Neuronal stem cell (in vitro differentiated cells): ENCODE data around the gene BIVM.

ENCODE experiments used
- DNase-seq: peaks from one replicate; pipeline ENCODE4 v3.0.0-alpha.2; 2013; ENCODE audit warnings: low spot score
- H2AFZ ChIP-seq: one replicate; pipeline ENCODE4 v1.6.1; 2013; ENCODE audit warnings: mild to moderate bottlenecking, low read length, inconsistent platforms
- H2AK5ac ChIP-seq: 2 replicates; pipeline ENCODE4 v1.6.1; 2013; ENCODE audit warnings: low read depth, mild to moderate bottlenecking, inconsistent platforms, low read length, moderate library complexity, mixed read lengths
- H2BK120ac ChIP-seq: 2 replicates; pipeline ENCODE4 v1.6.1; 2013; ENCODE audit warnings: low read depth, mild to moderate bottlenecking, inconsistent platforms, low read length, moderate library complexity, mixed read lengths
- H2BK12ac ChIP-seq: one replicate; pipeline ENCODE4 v1.6.1; 2013; ENCODE audit warnings: low read length, inconsistent platforms
- H2BK15ac ChIP-seq: 2 replicates; pipeline ENCODE4 v1.6.1; 2013; ENCODE audit warnings: mild to moderate bottlenecking, low read length, inconsistent platforms, mixed read lengths
- H2BK5ac ChIP-seq: one replicate; pipeline ENCODE4 v1.6.1; 2013; ENCODE audit warnings: inconsistent platforms, mild to moderate bottlenecking, low read length, moderate library complexity
- H3K14ac ChIP-seq: one replicate; pipeline ENCODE4 v1.6.1; 2013; ENCODE audit warnings: low read length, inconsistent platforms
- H3K18ac ChIP-seq: 2 replicates; pipeline ENCODE4 v1.6.1; 2013; ENCODE audit warnings: low read length, inconsistent platforms
- H3K23ac ChIP-seq: 2 replicates; pipeline ENCODE4 v1.6.1; 2013; ENCODE audit warnings: low read depth, mild to moderate bottlenecking, mixed read lengths, low read length, inconsistent platforms; ENCODE audit not compliant: poor library complexity
- H3K27ac ChIP-seq: replicated peaks from 3 replicates; pipeline ENCODE4 v1.5.1; 2013; ENCODE audit warnings: low read length, inconsistent platforms
- H3K27me3 ChIP-seq, 3 experiments: 2 replicates each; pipeline ENCODE4 v1.6.1; 2013; ENCODE audit warnings: low read length in 3 of 3, mild to moderate bottlenecking in 2 of 3, inconsistent platforms in 1 of 3, low read depth in 1 of 3, mixed read lengths in 1 of 3, moderate library complexity in 1 of 3; ENCODE audit not compliant: control insufficient read depth in 3 of 3, insufficient read depth in 3 of 3
- H3K36me3 ChIP-seq, 2 donors: replicated peaks in 1 of 2; 2 replicates each; pipeline ENCODE4 v1.6.1; 2013; ENCODE audit warnings: low read length in 2 of 2; ENCODE audit not compliant: control insufficient read depth in 2 of 2, insufficient read depth in 2 of 2
- H3K4ac ChIP-seq: 2 replicates; pipeline ENCODE4 v1.6.1; 2013; ENCODE audit warnings: inconsistent platforms, mild to moderate bottlenecking, low read length, moderate library complexity
- H3K4me1 ChIP-seq, 2 donors: 1 replicate in 1 of 2; 2 replicates in 1 of 2; pipeline ENCODE4 v1.6.1; 2013; ENCODE audit warnings: low read length in 2 of 2, low read depth in 1 of 2; ENCODE audit not compliant: control insufficient read depth in 2 of 2, insufficient read depth in 1 of 2
- H3K4me2 ChIP-seq: one replicate; pipeline ENCODE4 v1.6.1; 2013; ENCODE audit warnings: mild to moderate bottlenecking, low read length, inconsistent platforms; ENCODE audit not compliant: insufficient read depth, poor library complexity, severe bottlenecking
- H3K4me3 ChIP-seq, 2 donors: 2 replicates each; pipeline ENCODE4 v1.5.1; 2013; ENCODE audit warnings: low read length in 2 of 2, mild to moderate bottlenecking in 2 of 2, inconsistent platforms in 1 of 2, moderate library complexity in 1 of 2
- H3K79me1 ChIP-seq: one replicate; pipeline ENCODE4 v1.6.1; 2013; ENCODE audit warnings: low read depth, mild to moderate bottlenecking, inconsistent platforms, low read length, moderate library complexity
- H3K9ac ChIP-seq: one replicate; pipeline ENCODE4 v1.6.1; 2013; ENCODE audit warnings: mild to moderate bottlenecking, low read depth, low read length, inconsistent platforms; ENCODE audit not compliant: poor library complexity
- H3K9me3 ChIP-seq, 2 donors: replicated peaks in 1 of 2; 2 replicates each; pipeline versions ENCODE3 to v1.6.1; 2013; ENCODE audit warnings: low read length in 2 of 2, mild to moderate bottlenecking in 2 of 2, inconsistent platforms in 1 of 2, low read depth in 1 of 2, mixed read lengths in 1 of 2, moderate library complexity in 1 of 2; ENCODE audit not compliant: control insufficient read depth in 2 of 2, insufficient read depth in 1 of 2
- H4K8ac ChIP-seq: one replicate; pipeline ENCODE4 v1.6.1; 2013; ENCODE audit warnings: low read depth, mild to moderate bottlenecking, inconsistent platforms, low read length, moderate library complexity
- H4K91ac ChIP-seq: one replicate; pipeline ENCODE4 v1.6.1; 2013; ENCODE audit warnings: low read length, low read depth, mild to moderate bottlenecking, inconsistent platforms; ENCODE audit not compliant: poor library complexity
- WGBS, 2 donors: extraction: QIAGEN DNeasy Blood & Tissue Kit; methylation state at CpG; one replicate each; pipeline ENCODE4 v1.1.7; 2013; ENCODE audit warnings: missing lambda C conversion rate in 2 of 2, mixed read lengths in 1 of 2; ENCODE audit not compliant: insufficient read length in 2 of 2, insufficient replicate concordance in 1 of 2; ENCODE audit errors: extremely low coverage in 2 of 2; 5-methylcytosine and 5-hydroxymethylcytosine counted together

BIVM gene

DNA sequence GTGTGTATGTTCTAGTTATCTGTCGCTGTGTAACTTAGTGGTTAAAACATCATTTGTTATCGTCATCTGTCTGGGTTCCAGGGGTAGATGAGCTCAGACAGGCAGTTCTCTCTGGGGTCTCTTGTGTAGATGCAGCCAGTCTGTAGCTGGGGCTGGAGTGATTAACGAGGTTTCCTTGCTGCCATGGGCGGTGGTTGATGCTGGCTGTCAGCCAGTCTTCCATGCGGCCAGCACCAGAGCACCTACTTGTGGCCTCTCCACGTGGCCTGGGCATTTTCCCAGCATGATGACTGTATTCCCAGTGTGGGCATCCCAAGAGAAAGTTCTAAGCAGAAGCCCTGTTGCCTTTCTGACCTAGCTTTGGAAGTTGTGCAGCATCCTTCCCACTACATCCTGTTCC lies 57.6 kb downstream of the BIVM start:
- Histone ChIP-seq H4K91ac (no peak overlapping the region), H2BK120ac (no peak overlapping the region), H3K79me1 (no peaks in the 10 kb centered on the region), H3K18ac (no peak overlapping the region), H3K4me3 (no peak overlapping the region), H2BK5ac (no peak overlapping the region), H3K9ac (no peak overlapping the region), H4K8ac (no peak overlapping the region), H3K27me3 (no peaks in the 10 kb centered on the region), H3K27ac (no peak overlapping the region), H3K23ac (no peak overlapping the region), H3K4me2 (no peak overlapping the region), H3K36me3 (peaks cover 10 to 87% of the 10 kb centered on the region in 2 donors), H3K4me1 (no peaks in the 10 kb centered on the region), H2BK15ac (no peak overlapping the region), H2AK5ac (no peak overlapping the region), H3K14ac (no peak overlapping the region), H3K4ac (no peak overlapping the region), H2AFZ (no peak overlapping the region), H3K9me3 (no peaks in the 10 kb centered on the region), H2BK12ac (no peak overlapping the region)
- no peak for DNase-seq
- no CpG with 5 or more reads among the region's 6 CpGs for WGBS, 2 donors

- no peak overlapping the region for H3K14ac ChIP-seq
- H2BK15ac ChIP-seq, result no peak overlapping the region
- H2BK5ac ChIP-seq, result no peak overlapping the region
- H3K9ac ChIP-seq, result no peak overlapping the region
- no peaks in the 10 kb centered on the region for H3K79me1 ChIP-seq
- H2BK12ac ChIP-seq, result no peak overlapping the region
- H4K91ac ChIP-seq, result no peak overlapping the region
- H3K23ac ChIP-seq, result no peak overlapping the region
- H3K27me3 ChIP-seq, result no peaks in the 10 kb centered on the region
- peaks cover 2 to 14% of the 10 kb centered on the region in 2 donors for H3K9me3 ChIP-seq
- WGBS, 2 donors, result no CpG with 5 or more reads among the region's 13 CpGs
- DNase-seq, result no peak
- H2BK120ac ChIP-seq, result no peak overlapping the region
- no peak overlapping the region for H4K8ac ChIP-seq
- no peak overlapping the region for H3K4me2 ChIP-seq
- no peak overlapping the region for H3K27ac ChIP-seq
- peaks cover 28 to 98% of the 10 kb centered on the region in 2 donors for H3K36me3 ChIP-seq
- H3K4me1 ChIP-seq, result no peaks in the 10 kb centered on the region
- no peak overlapping the region for H3K4me3 ChIP-seq
- no peak overlapping the region for H2AFZ ChIP-seq
- no peak overlapping the region for H3K18ac ChIP-seq
- no peak overlapping the region for H3K4ac ChIP-seq
- no peak overlapping the region for H2AK5ac ChIP-seq
Measured at GRCh38 chr13:102862624-102863210, 63.8 kb downstream of the BIVM start.

DNA sequence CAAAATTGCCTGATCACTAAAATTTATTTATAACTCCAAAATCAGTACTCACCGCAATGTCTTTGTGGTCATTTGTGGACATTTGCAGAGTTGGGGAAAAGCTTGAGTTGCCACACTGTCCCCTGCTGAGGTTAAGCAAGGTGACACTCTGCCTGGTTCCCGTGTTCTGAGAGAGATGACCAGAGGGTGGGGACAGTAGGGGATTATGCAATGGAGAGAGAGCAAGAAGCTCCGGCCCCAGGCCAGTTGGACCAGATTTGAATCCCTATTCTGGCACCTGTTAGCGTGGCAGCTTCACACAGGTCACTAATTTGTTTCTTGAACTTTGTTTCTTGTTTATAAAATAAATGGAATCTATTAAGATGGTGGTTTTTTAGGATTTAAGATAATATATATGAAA lies 64.7 kb downstream of the BIVM start:
- Histone ChIP-seq H2BK5ac (no peak overlapping the region), H2BK12ac (no peak overlapping the region), H3K36me3 (peaks cover 32 to 97% of the 10 kb centered on the region in 2 donors), H3K4me1 (no peaks in the 10 kb centered on the region), H3K27me3 (no peaks in the 10 kb centered on the region), H2BK120ac (no peak overlapping the region), H3K14ac (no peak overlapping the region), H4K8ac (no peak overlapping the region), H3K27ac (no peak overlapping the region), H3K4ac (no peak overlapping the region), H3K4me3 (no peak overlapping the region), H3K18ac (no peak overlapping the region), H4K91ac (no peak overlapping the region), H3K4me2 (no peak overlapping the region), H3K9ac (no peak overlapping the region), H2AFZ (no peak overlapping the region), H3K79me1 (no peaks in the 10 kb centered on the region), H2BK15ac (no peak overlapping the region), H3K9me3 (peaks cover 2 to 14% of the 10 kb centered on the region in 2 donors), H2AK5ac (no peak overlapping the region), H3K23ac (no peak overlapping the region)
- DNase-seq, result no peak
- WGBS, 2 donors, result no CpG with 5 or more reads among the region's 4 CpGs

DNA sequence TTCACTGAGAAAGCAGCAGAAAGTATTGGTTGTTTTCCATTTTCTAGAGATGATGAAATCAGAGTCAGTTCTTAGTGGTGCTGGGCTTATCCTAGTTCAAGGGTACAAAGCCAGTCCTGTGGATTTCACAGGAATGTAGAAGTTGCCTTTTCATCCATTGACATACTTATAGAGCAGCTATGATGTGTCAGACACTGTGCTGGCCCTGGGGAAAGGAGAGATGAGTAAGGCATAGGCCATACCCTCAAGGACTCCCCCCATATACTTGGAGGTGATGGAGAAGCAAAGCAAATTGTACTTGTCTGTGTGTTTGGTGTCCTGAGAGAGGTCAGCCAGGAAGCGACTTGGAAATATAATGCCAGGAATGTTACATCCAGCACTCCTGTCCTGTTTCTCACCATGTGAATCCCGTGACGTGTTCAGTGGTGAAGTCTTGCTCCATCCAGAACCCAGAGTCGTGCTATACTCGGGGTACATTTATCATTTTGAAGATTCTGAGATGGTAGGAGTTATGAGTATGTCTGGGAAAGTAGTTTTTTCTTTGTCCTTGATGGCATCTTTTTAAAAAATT lies 69.5 kb downstream of the BIVM start:
- Histone ChIP-seq H3K27ac (no peak overlapping the region), H2BK5ac (no peak overlapping the region), H2BK12ac (no peak overlapping the region), H3K18ac (no peak overlapping the region), H4K8ac (no peak overlapping the region), H3K4me2 (no peak overlapping the region), H2AFZ (no peak overlapping the region), H3K79me1 (no peaks in the 10 kb centered on the region), H3K4me1 (peaks cover 0 to 3% of the 10 kb centered on the region in 2 donors), H4K91ac (no peak overlapping the region), H2AK5ac (no peak overlapping the region), H3K9me3 (peaks cover 2 to 14% of the 10 kb centered on the region in 2 donors), H3K14ac (no peak overlapping the region), H2BK120ac (no peak overlapping the region), H3K9ac (no peak overlapping the region), H3K4ac (no peak overlapping the region), H2BK15ac (no peak overlapping the region), H3K23ac (no peak overlapping the region), H3K4me3 (no peak overlapping the region), H3K36me3 (peaks cover 18 to 92% of the 10 kb centered on the region in 2 donors), H3K27me3 (no peaks in the 10 kb centered on the region)
- no peak for DNase-seq
- WGBS, 2 donors, result no CpG with 5 or more reads among the region's 5 CpGs
